ENCODE results near the gene PCGF6.

- TF ChIP-seq, protein P1, sequence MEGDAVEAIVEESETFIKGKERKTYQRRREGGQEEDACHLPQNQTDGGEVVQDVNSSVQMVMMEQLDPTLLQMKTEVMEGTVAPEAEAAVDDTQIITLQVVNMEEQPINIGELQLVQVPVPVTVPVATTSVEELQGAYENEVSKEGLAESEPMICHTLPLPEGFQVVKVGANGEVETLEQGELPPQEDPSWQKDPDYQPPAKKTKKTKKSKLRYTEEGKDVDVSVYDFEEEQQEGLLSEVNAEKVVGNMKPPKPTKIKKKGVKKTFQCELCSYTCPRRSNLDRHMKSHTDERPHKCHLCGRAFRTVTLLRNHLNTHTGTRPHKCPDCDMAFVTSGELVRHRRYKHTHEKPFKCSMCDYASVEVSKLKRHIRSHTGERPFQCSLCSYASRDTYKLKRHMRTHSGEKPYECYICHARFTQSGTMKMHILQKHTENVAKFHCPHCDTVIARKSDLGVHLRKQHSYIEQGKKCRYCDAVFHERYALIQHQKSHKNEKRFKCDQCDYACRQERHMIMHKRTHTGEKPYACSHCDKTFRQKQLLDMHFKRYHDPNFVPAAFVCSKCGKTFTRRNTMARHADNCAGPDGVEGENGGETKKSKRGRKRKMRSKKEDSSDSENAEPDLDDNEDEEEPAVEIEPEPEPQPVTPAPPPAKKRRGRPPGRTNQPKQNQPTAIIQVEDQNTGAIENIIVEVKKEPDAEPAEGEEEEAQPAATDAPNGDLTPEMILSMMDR (conservative IDR thresholded peaks at IDR 0.05 in 1 of 2, IDR thresholded peaks at IDR 0.05 in 1 of 2; ENCODE audit: extremely low read depth in 1 of 2, insufficient read depth in 1 of 2, low read depth in 1 of 2, low read length in 2 of 2), result no peak
- no peak for TF ChIP-seq EZH2 (IDR thresholded peaks at IDR 0.05; ENCODE audit: borderline replicate concordance, low read length)
Measured at GRCh38 chr10:103280031-103280430, 70.9 kb downstream of the PCGF6 start.
